Coronary artery (tissue), 2 donors: ENCODE measurements around the gene POPDC2.

Source experiments
- DNase-seq: peaks from one replicate; pipeline ENCODE4 v3.0.0-alpha.2; 2017; ENCODE audit warnings: low spot score
- H3K27ac ChIP-seq, 2 donors: fragments of 200-600 bp; sonication (generic); one replicate each; pipeline ENCODE4 v1.5.1; 2016 to 2019
- H3K4me3 ChIP-seq: fragments of 200-600 bp; sonication (generic); 2 replicates; pipeline ENCODE4 v1.5.1; 2016; ENCODE audit warnings: mild to moderate bottlenecking, moderate library complexity
- TF ChIP-seq, protein P1 (sequence below): fragments of 200-600 bp; sonication (generic); IDR thresholded peaks from one replicate; pipeline ENCODE4 v1.5.1; 2019; ENCODE audit warnings: antibody characterized with exemption

The POPDC2 gene

DNA sequence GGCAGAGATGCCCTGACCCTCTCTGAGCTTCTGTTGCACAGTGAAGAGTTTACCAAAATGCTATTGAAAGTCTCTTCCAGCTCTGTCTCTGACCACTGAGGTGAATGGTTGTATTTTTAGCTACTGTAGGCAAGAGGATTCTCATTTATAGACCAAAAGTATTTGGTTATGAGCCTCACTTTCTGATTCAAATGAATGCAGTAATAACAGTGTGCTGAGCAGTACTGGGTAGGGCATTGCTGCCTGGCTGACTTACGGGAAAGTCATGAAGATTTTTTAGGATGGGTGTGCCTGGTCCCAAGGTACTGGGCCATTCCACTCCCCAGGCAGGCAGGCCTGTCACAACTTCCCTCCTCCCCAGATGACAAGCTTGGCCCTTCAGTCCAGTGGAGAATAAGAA, 47.2 kb downstream of the POPDC2 start:
- no peak overlapping the region for H3K4me3 ChIP-seq
- TF ChIP-seq, protein P1, sequence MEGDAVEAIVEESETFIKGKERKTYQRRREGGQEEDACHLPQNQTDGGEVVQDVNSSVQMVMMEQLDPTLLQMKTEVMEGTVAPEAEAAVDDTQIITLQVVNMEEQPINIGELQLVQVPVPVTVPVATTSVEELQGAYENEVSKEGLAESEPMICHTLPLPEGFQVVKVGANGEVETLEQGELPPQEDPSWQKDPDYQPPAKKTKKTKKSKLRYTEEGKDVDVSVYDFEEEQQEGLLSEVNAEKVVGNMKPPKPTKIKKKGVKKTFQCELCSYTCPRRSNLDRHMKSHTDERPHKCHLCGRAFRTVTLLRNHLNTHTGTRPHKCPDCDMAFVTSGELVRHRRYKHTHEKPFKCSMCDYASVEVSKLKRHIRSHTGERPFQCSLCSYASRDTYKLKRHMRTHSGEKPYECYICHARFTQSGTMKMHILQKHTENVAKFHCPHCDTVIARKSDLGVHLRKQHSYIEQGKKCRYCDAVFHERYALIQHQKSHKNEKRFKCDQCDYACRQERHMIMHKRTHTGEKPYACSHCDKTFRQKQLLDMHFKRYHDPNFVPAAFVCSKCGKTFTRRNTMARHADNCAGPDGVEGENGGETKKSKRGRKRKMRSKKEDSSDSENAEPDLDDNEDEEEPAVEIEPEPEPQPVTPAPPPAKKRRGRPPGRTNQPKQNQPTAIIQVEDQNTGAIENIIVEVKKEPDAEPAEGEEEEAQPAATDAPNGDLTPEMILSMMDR, result no peak
- no peak for DNase-seq
- H3K27ac ChIP-seq, result no peak overlapping the region

DNA sequence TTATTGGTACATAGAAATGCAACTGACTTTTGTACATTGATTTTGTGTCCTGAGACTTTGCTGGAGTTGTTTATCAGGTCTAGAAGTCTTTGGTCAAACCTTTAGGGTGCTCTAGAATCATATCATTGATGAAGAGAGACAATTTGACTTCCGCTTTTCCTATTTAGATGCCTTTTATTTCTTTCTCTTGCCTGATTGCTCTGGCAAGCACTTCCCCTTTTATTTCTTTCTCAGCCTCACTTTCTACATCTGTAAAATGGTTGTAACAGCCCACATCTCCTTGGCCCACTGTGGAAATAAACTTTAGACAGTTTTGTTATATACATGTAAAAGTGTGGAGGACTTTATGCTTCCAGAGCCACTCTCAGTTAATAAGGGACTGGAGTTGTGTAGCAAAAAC, 48.7 kb downstream of the POPDC2 start:
- no peak for DNase-seq
- H3K4me3 ChIP-seq, result no peak overlapping the region
- H3K27ac ChIP-seq, result no peak overlapping the region
- TF ChIP-seq, protein P1, result no peak

DNA sequence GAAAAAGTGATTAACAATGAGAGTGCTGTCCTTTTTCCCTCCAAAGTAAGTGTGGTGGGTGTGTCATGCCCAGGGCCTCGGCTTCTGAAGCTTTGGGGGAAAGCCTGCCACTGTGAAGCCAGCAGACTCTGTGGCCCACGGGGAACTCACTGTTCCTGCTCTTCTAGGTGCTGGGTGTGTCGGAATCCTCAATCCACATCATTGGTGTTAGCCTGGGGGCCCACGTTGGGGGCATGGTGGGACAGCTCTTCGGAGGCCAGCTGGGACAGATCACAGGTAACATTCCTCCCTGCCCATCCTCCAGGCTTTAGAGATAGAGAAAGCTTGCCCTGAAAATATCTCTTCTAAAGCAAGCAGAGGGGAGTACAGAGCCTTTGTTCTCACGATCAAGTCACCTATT, 51.1 kb downstream of the POPDC2 start:
- TF ChIP-seq, protein P1, result no peak
- no peak overlapping the region for H3K27ac ChIP-seq
- DNase-seq, result no peak
- H3K4me3 ChIP-seq, result no peak overlapping the region

DNA sequence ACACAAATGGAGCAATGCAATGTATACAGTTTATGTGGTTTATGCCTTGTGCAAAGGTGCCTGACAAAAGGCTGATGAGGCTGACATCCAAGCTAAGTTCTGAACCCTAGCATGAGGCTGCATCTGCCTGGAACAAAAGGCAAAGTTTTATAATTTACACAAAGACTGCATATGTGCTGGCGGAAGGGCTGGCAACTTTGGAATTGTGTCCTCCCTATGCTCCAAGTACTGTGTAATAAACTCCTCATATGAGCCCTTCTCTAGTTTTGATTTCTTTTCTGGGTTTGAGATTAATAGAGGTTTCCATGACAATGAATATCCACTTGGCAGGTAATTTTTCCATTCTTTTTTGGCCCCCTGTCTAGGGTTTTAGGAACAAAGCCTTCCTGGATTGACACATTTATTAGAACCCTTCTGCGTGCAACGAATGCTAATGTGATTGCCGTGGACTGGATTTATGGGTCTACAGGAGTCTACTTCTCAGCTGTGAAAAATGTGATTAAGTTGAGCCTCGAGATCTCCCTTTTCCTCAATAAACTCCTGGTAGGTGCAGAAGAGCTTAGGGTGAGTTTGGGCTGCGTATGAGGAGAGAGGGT, 51.9 kb downstream of the POPDC2 start:
- Histone ChIP-seq H3K4me3 (no peak overlapping the region), H3K27ac (no peak overlapping the region)
- no peak for DNase-seq
- TF ChIP-seq, protein P1, result no peak

DNA sequence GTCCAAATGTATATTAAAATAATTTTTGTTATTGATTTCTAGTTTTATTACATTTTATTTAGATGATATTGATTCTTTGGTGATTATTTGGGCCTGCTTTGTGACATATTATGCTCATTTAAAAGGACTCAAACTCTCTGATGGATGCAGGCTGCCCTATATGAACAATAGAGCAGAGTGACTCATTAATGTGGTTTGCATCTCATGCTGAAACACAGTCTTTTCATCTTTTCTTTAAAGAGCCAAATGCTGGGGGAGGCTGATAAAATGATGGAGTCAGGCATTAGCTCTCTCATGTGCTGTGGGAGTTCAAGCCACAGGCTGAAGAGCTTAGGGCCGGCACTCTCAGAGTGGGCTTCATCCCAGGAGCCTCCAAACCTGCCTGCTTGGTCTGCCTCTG, 55.5 kb downstream of the POPDC2 start:
- H3K4me3 ChIP-seq, result no peak overlapping the region
- TF ChIP-seq, protein P1, result no peak
- H3K27ac ChIP-seq, result no peak overlapping the region
- DNase-seq, result no peak

DNA sequence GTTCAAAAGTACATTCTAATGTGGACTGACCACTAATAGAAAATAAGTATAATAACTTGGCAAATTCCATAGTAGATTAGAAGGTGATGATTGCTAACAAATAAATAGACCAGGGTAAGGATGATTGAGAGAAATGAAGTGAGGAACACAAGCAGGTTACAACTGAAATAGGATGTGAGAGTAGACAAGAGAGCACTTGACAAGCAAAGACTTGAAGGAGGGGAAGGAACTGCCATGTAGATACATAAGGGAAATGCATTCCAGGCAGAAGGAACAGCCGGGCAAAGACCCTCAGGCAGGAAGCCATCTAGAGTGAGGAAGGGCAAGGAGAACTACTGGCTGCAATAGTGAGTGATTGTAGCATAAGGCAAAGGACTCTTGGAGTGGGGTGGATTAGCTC, 57.7 kb downstream of the POPDC2 start:
- TF ChIP-seq, protein P1, result no peak
- DNase-seq, result no peak
- Histone ChIP-seq H3K4me3 (no peak overlapping the region), H3K27ac (no peak overlapping the region)

DNA sequence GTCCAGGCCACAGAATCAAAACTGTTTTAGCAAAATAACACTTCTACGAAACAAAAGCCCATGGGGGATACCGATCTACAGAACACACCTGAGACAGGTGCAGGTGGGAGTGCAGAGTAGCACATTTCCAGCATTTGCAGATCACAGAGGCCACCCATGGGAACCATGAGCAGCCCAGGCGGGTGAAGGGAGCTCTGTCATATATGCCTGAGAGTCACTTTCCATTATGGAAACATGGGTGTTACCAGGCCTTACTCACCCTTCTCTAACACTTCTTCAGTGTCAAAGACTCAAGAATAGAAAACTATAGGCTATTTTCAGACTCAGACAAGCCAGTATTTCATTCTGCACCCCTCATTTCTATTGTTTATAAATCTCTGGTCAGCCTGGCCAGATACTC, 59.2 kb downstream of the POPDC2 start:
- TF ChIP-seq, protein P1, result no peak
- no peak overlapping the region for H3K4me3 ChIP-seq
- H3K27ac ChIP-seq, result no peak overlapping the region
- DNase-seq, result no peak
